PFSK-1 (cell line): Measurements from ENCODE around the gene TUBB1.

Experiments used
- FOXP2 ChIP-seq: optimal IDR thresholded peaks from 2 replicates; pipeline ENCODE3; 2011; ENCODE audit warnings: borderline replicate concordance, control low read depth, inconsistent platforms; ENCODE audit not compliant: insufficient read depth; ENCODE audit errors: extremely low read length, extremely low read depth
- POLR2AphosphoS5 ChIP-seq: IDR thresholded peaks from 2 replicates; pipeline ENCODE4 v1.6.1; 2012; ENCODE audit warnings: low read depth, mild to moderate bottlenecking, control low read depth, low read length, moderate library complexity
- REST ChIP-seq, 2 experiments: IDR thresholded peaks; 2 replicates each; pipeline versions ENCODE4 v1.6.1 to v1.8.0; 2011 to 2012; ENCODE audit warnings: low read depth in 2 of 2, low read length in 2 of 2, control low read depth in 1 of 2, inconsistent platforms in 1 of 2, mild to moderate bottlenecking in 1 of 2, moderate library complexity in 1 of 2; ENCODE audit not compliant: insufficient read depth in 1 of 2
- SIN3A ChIP-seq: IDR thresholded peaks from 2 replicates; pipeline ENCODE4 v1.6.1; 2012; ENCODE audit warnings: mild to moderate bottlenecking, low read length, moderate library complexity, borderline replicate concordance; ENCODE audit not compliant: insufficient read depth
- TAF1 ChIP-seq: IDR thresholded peaks from 2 replicates; pipeline ENCODE4 v1.6.1; 2012; ENCODE audit warnings: low read length, control low read depth, borderline replicate concordance; ENCODE audit not compliant: insufficient read depth

- TF ChIP-seq SIN3A (no peak), POLR2AphosphoS5 (no peak), REST (IDR thresholded peaks at IDR 0.05; ENCODE audit: insufficient read depth in 1 of 2, low read depth in 2 of 2, low read length in 2 of 2) (no peak), TAF1 (no peak), FOXP2 (no peak)
Measured at GRCh38 chr20:58986286-58986967, 32.8 kb upstream of the TUBB1 start.
